SK-N-SH (cell line): ENCODE measurements around the gene RAD51B.

ENCODE experiments used
- CTCF ChIP-seq: fragments of 200-600 bp; sonication (generic); IDR thresholded peaks from 2 replicates; pipeline ENCODE4 v1.6.1; 2017; ENCODE audit warnings: antibody characterized with exemption, mild to moderate bottlenecking, moderate library complexity
- EZH2phosphoT487 ChIP-seq: fragments of 200-600 bp; sonication (generic); IDR thresholded peaks from 2 replicates; pipeline ENCODE4 v1.6.1; 2017; ENCODE audit warnings: low read depth, mixed run types, mild to moderate bottlenecking, antibody characterized with exemption, moderate library complexity, borderline replicate concordance
- SMC3 ChIP-seq: IDR thresholded peaks from 2 replicates; pipeline ENCODE4 v1.6.1; 2012; ENCODE audit warnings: low read depth, low read length, improper control_type of control experiment
- TCF12 ChIP-seq: IDR thresholded peaks from 2 replicates; pipeline ENCODE4 v1.4.0; 2012

- no peak for TF ChIP-seq CTCF
- TF ChIP-seq SMC3 = no peak
- no peak for TF ChIP-seq TCF12
- no peak for TF ChIP-seq EZH2phosphoT487
Observed at GRCh38 chr14:68416171-68416570, 596.6 kb downstream of the RAD51B start.
